SHP77 treated with DMSO at 0.1 percent for 48 hours (cell line): ENCODE results near the gene IL1R2.

Source experiments
- DNase-seq: peaks from one replicate; lab custom pipeline; 2025; lab: John Stamatoyannopoulos, UW

IL1R2 gene

GRCh38 chr2:101991721-101992145 is at the start of gene IL1R2:
Gene IL1R2 (plus strand): TSS chr2:101991960. CDS start chr2:102008576, 16,616 bp downstream.
- DNase-seq, result no peak

- DNase-seq, result no peak
Observed at GRCh38 chr2:101942851-101943250, 48.9 kb upstream of the IL1R2 start.

DNA sequence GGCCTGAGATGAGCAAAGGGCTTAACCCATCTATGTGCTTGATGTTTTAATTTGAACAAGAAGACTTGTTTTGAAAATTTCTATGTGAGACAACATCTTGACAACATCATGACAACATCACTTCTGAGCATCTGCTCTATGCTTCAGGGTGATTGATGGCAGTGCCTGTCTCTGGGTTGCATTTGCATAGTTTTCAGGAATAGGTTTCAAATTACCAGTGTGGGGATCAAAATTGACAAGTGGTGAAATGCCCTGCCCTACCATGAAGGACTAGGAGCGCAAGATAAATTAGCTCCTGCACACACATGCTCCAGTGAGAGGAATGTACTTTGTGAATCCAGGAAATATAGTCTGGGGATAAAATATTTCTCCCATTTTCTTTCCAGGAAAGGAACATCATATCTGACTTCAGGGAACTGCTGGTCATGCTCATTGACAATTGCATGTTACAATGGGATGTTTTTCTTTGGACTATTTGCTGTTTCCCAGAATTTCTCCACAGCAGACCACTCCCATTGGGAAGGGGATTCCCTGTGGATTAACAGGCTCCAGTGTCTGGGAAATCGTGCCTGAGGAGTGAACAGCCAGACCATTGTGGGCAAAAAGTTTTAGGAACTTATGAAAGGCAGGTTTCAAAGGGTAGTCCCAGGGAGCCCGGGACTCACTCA is 45.3 kb upstream of the IL1R2 start:
- no peak for DNase-seq

GRCh38 chr2:101947374-101947773 is 44.4 kb upstream of the IL1R2 start:
- no peak for DNase-seq

- DNase-seq, result no peak
Observed at GRCh38 chr2:101948625-101949155, 43.1 kb upstream of the IL1R2 start.

DNA sequence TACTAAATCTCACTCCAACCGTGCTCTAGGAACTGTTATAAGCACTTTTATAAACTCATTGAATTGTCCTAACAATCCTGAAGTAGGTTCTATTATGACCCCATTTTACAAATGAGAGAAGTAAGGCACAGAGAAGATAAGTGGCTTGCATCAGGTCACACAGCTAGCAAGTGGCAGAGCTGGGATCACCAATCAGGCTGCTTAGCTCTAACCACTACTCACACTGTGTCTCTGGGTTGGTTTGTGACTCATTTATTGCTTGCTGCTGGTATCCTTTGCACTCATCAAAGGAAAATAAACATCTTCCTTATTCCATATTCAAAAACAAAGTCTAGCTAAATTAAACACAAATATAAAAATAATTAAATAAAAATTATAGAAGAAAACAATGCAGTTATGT is 42.5 kb upstream of the IL1R2 start:
- no peak for DNase-seq

GRCh38 chr2:101951296-101951695 is 40.5 kb upstream of the IL1R2 start:
- no peak for DNase-seq

GRCh38 chr2:101952551-101952950 is 39.2 kb upstream of the IL1R2 start:
- DNase-seq, result no peak

- no peak for DNase-seq
Observed at GRCh38 chr2:101956465-101957438, 35.0 kb upstream of the IL1R2 start.

GRCh38 chr2:101958061-101958460 is 33.7 kb upstream of the IL1R2 start:
- no peak for DNase-seq

GRCh38 chr2:101960819-101961337 is 30.9 kb upstream of the IL1R2 start:
- DNase-seq, result no peak

GRCh38 chr2:101961338-101962191 is 30.2 kb upstream of the IL1R2 start:
- DNase-seq, result no peak

DNA sequence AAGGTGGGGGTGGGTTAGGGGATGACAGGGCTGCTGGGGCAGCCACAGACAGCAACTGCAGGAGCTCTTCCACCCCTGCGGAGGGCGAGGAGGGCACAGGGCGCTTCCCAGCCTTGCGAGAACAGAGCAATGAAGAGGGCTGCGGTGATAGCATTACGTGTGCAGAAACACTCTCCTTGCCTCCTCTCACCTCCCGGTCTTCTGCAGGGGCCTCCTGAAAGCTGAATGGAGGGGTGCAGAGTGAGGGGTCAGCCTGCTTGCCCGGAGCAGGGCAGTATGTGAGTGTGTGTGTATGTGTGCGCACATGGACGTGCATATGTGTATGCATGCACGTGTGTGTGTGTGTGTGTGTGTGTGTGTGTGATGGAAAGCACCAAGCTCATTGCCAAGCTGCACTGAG is 29.5 kb upstream of the IL1R2 start:
- DNase-seq, result no peak

GRCh38 chr2:101963198-101963597 is 28.6 kb upstream of the IL1R2 start:
- no peak for DNase-seq

DNA sequence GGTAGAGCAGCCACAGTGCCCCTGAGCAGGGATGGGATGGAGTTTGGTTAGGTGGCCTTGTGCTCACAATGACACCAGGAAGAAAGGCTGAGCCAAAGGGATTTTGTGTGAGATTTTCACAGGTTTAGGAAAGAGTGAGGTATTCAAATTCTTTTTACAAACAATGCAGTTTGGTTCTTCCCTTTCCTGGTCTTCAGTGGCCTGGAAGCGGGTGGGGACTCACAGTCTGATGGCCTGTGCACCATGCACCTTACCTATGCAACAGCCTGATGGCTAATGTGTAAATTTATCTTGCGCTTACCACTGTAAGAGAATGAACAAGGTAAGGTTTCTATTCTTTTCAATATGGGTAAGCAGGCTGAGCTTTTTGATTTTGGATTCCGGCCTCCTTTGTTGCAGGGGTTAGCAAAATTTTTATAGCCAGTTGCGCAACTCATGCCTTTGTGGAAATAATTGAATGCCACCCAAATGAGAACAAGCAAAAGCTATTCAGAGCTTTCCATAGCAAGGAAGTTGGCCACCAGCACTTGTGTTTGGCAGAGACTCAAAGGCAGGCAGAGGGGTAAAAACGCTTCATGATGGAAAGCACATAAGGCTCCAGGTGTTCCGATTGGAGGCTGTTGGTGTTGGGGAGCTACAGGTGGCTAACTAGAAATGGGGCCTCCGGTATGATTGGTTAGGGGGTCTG is 23.8 kb upstream of the IL1R2 start:
- no peak for DNase-seq

- no peak for DNase-seq
Observed at GRCh38 chr2:101969723-101970122, 22.0 kb upstream of the IL1R2 start.

GRCh38 chr2:101970901-101971300 is 20.9 kb upstream of the IL1R2 start:
- no peak for DNase-seq

DNA sequence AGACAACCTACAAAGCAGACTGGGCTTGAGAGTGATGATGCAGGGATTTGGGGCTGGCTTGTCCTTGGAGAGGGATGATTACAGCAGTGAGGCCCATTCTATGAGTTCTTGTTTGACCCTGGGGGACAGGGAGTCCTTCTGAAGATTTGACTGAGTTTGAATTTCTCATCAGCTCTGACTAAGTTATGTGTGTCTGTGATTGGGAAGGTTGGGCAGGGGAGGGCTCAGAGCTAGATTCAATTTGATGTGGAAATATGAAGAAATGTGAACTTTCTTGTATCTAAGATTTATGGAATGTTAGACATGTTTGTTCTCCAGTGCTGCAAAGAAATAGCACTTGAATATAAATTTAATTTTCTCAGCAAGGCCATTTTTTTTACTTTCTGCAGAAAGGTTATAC is 19.9 kb upstream of the IL1R2 start:
- no peak for DNase-seq

GRCh38 chr2:101972621-101973434 is 18.9 kb upstream of the IL1R2 start:
- DNase-seq, result no peak

- no peak for DNase-seq
Observed at GRCh38 chr2:101974663-101975062, 17.1 kb upstream of the IL1R2 start.
